Heart left ventricle (tissue), 13 donors: ENCODE data around the gene MPRIP.

Source experiments
- POLR2A ChIP-seq, 2 donors: fragments of 450-650 bp; IDR thresholded peaks; one replicate each; pipeline ENCODE4 v1.6.1; 2017; ENCODE audit warnings: antibody characterized with exemption in 2 of 2, mild to moderate bottlenecking in 2 of 2, moderate library complexity in 2 of 2
- TF ChIP-seq, protein P1 (sequence below), 12 donors: fragments of 200-600 bp; sonication (generic) in 4 of 12; IDR thresholded peaks; one replicate each; pipeline versions ENCODE4 v1.5.0 to v1.8.0; 2018 to 2022; ENCODE audit warnings: antibody characterized with exemption in 12 of 12, mild to moderate bottlenecking in 5 of 12
- donor health status: ischemic (EF 13 %, LVEDD 7.1; RV severe dilation, severe dysfunction).
- donor health status: DM: no; HTN: yes; CAD: no.
- donor health status: DM: no; HTN: no; CAD: no.
- donor health status: ischemic (EF 25% LVEDD 6.9; RV normal size, moderate dysfunction).
- donor health status: ischemic (EF 25% LVEDD 5.7; RV mildly dilated, moderate dysfunction).
- donor health status: ischemic (EF 35%, LVEDD 5.7; RV mildly dilated, moderate dysfunction).
- donor health status: nonischemic (EF 11% LVEDD 7.7; RV severe dilation, severe dysfunction).
- donor health status: DM: yes; HTN: yes; CAD: no.
- donor health status: PGD.
- donor health status: ischemic (EF 29% LVEDD 5.4; RV normal size, mild dysfunction).
- donor health status: nonischemic (EF 23%, LVEDD 6.1; RV moderate dilation, normal function).

- TF ChIP-seq, protein P1, sequence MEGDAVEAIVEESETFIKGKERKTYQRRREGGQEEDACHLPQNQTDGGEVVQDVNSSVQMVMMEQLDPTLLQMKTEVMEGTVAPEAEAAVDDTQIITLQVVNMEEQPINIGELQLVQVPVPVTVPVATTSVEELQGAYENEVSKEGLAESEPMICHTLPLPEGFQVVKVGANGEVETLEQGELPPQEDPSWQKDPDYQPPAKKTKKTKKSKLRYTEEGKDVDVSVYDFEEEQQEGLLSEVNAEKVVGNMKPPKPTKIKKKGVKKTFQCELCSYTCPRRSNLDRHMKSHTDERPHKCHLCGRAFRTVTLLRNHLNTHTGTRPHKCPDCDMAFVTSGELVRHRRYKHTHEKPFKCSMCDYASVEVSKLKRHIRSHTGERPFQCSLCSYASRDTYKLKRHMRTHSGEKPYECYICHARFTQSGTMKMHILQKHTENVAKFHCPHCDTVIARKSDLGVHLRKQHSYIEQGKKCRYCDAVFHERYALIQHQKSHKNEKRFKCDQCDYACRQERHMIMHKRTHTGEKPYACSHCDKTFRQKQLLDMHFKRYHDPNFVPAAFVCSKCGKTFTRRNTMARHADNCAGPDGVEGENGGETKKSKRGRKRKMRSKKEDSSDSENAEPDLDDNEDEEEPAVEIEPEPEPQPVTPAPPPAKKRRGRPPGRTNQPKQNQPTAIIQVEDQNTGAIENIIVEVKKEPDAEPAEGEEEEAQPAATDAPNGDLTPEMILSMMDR (IDR thresholded peaks at IDR 0.05), result no peak
- TF ChIP-seq POLR2A (IDR thresholded peaks at IDR 0.05), result no peak
Measured at GRCh38 chr17:17124341-17124740, 82.1 kb downstream of the MPRIP start.
